ENCODE data around the gene IL17RE.

DNA sequence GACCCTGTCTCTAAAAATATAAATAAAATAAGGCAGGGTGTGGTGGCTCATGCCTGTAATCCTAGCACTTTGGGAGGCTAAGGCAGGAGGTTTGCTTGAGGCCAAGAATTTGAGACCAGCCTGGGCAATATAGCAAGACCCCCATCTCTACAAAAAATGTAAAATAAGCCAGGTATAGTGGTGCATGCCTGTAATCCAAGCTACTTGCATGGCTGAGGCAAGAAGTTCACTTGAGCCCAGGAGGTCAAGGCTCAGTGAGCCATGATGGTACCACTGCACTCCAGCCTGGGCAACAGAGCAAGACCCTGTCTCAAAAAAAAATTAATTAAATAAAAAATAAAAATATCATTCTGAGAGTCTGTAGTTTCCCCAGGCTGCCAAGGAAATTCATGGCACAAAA lies 16.3 kb upstream of the IL17RE start:
- TF ChIP-seq, protein P1, sequence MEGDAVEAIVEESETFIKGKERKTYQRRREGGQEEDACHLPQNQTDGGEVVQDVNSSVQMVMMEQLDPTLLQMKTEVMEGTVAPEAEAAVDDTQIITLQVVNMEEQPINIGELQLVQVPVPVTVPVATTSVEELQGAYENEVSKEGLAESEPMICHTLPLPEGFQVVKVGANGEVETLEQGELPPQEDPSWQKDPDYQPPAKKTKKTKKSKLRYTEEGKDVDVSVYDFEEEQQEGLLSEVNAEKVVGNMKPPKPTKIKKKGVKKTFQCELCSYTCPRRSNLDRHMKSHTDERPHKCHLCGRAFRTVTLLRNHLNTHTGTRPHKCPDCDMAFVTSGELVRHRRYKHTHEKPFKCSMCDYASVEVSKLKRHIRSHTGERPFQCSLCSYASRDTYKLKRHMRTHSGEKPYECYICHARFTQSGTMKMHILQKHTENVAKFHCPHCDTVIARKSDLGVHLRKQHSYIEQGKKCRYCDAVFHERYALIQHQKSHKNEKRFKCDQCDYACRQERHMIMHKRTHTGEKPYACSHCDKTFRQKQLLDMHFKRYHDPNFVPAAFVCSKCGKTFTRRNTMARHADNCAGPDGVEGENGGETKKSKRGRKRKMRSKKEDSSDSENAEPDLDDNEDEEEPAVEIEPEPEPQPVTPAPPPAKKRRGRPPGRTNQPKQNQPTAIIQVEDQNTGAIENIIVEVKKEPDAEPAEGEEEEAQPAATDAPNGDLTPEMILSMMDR (IDR thresholded peaks at IDR 0.05; ENCODE audit: low read depth, low read length) = no peak
- TF ChIP-seq EZH2phosphoT487 (IDR thresholded peaks at IDR 0.05; ENCODE audit: low read depth) = no peak

All from OCI-LY3 (cell line).